NCI-H2171 treated with DMSO at 0.1 percent for 48 hours (cell line): ENCODE results near the gene SUSD1.
"Not testable (repeated sequence)": the region's sequence is repeated elsewhere in the genome, so short reads cannot be mapped to it uniquely, and the experiment has no call there.

Experiments
- DNase-seq: peaks from one replicate; lab custom pipeline; 2025; lab: John Stamatoyannopoulos, UW

Gene SUSD1

DNA sequence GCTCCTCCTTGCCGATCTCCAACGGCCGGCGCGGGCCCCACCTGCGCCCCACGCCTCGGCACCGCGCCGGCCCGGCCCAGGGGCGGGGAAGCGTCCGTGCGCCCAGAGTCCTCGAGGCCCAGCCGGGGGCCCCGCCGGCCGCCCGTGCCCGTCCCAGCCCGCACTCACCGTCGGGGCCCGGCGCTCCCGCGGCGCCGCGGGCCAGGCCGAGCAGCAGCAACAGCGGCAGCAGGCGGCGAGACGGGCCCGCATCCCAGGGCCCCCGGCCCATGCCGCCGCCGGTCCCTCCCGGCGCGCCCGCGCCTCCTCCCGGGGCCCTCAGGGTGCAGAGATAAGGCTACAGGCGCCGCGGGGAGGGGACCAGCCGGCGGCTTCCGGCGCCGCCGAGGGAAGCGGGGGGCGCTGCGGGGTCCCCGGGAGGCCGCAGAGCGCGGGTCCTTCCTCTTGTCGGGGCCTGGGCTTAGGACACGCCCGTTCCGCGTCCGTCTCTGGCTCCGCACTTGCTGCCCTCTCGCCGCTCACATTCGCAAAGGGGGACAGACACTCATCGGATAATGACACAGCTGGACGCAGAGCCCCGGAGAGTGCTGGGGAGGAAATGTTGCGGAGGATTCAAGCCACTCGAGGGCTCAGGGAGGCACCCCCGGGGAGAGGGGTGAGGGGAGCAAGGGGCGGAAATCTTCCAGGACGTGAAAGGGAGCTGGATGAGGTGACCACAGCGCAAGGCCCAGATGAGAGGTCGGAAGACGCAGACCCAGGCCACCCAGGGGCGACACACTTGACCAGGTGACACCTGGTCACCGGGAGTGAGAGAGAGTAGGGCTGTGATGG lies at the start of gene SUSD1:
SUSD1 (minus strand) TSS at position 333 of the 831 bp plus-strand sequence; CDS start at position 271, 62 bp downstream.
- peak; percentile 15 for DNase-seq

DNA sequence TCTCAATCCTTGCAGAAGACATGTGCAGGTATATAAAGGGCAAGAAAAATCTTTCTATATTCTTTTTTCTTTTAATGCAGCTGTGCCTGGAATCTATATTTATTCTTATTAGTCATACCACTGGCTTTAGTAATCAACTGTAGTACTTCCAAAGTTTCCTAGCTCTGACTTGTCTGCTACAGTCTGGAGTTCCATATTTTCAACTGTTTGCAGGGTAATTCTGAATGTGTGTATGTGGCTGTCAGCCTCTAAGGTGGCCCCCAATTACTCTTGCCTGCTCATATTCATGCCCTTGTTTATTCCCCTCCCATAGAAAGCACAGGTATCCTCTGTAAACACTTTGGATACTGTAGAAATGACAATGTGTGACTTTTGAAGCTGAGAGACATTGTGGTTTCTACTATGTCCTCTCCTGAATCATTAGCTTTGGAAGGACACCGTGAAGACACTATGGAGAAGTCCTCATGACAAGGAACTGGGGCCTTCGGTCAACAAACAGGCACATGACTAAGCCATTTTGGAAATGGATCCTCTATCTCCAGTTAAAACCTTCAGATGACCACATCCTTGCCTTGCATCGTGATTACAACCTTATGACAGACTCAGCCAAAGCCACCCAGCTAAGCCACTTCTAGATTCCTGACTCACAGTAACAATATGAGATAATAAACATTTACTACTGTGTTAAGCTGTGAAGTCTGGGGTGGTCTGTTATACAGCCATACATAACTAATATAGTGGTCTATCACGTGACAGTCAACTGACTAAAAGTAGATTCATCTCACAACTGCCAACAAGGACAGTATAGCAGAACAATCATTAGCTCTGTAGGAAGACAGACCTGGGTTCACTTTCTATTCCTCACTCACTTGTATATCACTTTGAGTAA lies 49.5 kb upstream of the SUSD1 start:
- no peak for DNase-seq

DNA sequence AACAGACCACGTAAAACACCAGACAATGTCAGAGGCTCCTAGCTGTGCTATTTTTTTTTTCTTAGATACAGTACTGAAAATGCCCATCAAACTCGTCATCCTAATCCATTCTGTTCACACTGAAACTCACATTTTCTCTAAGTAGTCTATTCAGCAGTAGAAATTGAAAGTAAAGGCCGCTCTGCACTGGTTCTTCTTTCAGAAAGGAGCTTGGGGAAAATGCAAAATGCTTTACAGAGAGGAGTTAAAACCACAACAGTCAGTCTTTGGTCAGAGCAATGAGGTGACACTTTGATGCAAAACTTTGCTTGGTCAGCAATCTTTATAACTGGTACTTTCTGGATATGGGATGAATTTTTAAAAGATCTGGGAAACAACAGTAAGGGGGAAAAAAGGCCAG lies 43.8 kb upstream of the SUSD1 start:
- DNase-seq: no peak

DNA sequence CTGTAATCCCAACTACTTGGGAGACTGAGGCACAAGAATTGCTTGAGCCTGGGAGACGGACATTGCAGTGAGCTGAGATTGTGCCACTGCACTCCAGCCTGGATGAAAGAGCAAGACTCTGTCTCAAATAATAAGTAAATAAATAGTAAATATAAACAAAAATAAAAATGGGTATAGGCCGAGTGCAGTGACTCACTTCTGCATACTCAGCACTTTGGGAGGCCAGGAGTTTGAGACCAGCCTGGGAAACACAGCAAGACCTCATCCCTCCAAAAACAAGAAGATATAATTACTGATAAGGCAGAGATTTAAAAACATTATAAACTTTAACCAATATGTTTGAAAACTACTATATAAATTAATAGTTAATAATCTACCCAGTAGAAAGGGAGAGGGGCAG lies 37.8 kb upstream of the SUSD1 start:
- no peak for DNase-seq

DNA sequence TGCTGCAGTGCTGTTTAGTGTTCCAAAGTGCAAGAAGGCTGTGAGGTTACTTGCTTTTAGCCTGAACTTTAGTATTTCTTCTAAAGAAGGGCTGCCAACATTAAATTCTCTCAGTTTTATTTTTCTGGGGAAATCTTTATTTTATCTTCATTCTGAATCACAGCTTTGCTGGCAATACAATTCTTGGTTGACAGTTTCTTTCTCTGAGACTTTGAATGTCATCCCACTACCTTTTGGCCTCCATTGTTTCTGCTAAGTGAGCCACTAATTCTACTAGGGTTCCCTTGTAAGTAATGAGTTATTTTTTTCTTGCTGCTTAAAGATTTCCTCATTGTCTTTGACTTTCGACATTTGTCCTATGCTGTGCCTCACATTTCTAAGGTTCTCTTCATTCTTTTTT lies 32.4 kb upstream of the SUSD1 start:
- no peak for DNase-seq

DNA sequence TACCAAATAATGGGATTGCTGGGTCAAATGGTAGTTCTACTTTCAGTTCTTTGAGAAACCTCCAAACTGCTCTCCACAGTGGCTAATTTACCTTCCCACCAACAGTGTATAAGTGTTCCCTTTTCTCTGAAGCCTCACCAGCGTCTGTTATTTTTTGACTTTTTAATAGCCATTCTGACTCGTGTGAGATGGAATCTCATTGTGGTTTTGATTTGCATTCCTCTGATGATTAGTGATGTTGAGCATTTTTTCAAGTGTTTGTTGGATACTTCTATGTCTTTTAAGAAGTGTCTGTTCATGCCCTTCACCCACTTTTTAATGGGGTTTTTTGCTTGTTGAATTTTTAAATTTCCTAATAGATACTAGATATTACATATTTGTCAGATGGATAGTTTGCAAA lies 28.4 kb upstream of the SUSD1 start:
- DNase-seq: no peak

DNA sequence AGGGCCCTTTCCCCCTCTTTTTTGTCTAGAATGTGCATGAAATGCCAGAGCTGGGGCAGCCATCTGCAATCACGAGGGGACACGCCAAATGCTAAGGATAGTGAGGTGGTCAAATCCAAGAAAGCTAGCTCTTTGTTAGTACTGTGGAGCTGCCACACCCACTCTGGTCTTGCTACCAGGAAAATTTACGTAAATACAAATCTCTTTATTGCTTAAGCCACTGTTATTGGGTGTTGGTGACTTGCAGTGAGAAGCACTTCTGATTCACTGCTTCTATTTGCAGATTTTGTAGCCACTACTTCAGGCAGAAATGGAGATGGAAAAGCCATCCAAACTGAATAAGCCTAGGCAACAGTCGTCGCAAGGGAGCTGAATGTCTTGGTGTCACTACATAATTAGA lies 25.6 kb upstream of the SUSD1 start:
- DNase-seq: no peak

DNA sequence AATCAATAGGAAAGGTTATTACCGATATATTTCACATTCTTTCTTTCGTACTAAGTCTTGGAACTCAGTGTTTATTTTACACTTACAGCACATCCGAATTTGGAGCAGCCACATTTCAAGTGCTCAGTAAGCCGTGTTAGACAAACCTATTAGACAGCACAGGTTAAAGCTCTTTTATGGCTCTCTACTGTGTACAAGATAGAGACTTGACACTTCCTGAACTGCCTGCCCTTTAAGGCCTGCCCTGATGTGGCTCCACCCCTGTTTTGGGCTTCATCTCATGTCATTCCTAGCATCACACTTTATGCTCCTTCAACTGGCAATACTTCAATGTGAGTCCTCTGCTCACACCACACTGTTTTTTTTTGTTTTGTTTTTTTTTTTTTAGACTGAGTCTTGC lies 23.5 kb upstream of the SUSD1 start:
- DNase-seq: no peak

DNA sequence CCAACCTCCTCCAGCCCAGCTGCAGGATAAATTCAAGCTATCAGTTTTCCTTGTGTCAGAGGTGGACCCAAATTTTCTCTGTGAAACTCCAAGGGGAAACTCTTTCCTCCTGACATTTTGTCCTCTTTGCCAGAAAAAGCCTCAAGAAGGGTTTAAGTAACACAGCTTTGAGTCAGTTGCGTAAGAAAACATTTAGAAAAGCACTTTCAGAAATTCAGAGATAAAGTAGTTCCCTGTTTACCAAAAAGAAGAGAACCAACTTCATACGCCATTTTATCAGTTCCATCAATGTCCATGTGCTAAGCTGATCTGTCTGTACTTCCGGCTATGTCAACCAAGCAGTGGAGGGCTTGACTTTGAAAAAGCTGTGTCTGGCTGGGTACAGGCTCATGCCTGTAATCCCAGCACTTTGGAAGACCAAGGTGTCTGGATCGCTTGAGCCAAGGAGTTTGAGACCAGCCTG lies 19.9 kb upstream of the SUSD1 start:
- no peak for DNase-seq

DNA sequence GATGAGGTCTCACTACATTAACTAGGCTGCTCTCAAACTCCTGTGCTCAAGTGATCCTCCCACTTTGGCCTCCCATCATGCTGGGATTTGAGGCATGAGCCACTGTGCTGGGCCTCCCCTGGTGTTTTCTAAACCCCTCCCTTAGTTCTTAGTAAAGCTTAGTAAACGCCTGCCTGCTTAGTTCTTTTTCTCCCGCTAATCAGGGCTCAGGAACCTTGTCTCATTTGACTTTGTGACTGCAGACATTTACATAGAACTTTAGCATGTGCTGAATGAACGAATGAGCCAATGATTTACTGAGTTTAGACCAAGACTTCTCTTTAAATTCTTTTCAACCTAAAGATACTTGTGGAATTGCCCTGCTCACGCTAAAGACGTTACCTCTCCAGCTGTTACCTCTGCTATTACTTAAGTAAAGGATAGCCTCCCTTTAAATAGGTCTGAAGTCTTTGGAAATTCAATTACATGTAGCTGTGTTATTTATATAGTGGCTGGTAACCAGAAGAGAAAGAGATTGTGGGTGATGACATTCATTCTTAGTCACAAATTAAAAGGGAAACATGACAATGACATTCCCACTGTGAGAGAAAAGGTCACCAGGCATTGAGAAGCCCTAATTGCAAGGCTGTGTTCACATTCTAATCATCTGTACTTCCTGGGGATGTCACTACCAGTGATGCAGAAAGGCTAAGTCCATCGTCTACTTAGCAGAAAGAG lies 18.6 kb upstream of the SUSD1 start:
- no peak for DNase-seq

DNA sequence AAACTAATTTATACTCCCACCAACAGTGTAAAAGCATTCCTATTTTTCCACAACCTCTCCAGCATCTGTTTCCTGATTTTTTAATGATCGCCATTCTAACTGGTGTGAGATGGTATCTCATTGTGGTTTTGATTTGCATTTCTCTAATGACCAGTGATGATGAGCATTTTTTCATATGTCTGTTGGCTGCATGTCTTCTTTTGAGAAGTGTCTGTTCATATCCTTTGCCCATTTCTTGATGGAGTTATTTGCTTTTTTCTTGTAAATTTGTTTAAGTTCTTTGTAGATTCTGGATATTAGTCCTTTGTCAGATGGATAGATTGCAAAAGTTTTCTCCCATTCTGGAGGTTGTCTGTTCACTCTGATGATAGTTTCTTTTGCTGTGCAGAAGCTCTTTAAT lies 15.2 kb upstream of the SUSD1 start:
- not testable (repeated sequence) for DNase-seq

DNA sequence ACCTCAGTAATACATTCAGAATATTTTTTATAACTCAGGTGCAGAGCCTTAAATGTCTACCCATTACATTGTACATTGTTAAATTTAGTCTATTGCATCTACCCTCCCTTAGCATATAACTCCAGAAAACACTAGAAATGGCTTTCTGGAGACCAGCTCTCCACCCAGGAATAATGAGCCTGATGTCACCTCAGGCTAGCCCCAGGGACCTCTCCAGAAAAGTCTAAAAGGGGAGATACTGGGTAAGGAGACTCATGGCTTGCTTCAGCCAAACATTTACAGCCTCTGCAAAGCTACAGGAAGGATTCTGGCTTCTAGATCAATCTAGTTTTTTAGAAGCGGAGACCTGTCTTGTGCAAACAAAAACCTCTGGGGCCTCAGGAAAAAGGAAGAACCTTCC lies 13.8 kb upstream of the SUSD1 start:
- DNase-seq: no peak

DNA sequence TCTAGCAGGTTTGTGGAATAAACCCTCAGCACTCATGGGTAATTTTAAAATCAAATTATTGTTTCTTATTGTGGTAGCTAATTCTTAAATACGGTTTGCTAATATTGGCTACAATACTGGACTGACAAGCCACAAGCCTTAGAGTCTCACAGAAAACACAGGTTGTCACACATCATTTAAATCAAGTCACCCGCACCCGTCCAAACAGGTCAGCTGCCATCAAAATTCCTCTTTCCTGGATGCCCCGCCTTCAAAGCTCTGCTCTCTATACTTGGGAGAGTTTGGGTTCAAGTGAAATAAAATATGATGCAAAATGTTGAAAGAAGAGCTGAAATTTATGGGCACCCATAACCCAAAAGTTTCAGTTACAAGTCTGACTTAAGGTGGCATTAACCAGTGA lies 12.3 kb upstream of the SUSD1 start:
- no peak for DNase-seq

DNA sequence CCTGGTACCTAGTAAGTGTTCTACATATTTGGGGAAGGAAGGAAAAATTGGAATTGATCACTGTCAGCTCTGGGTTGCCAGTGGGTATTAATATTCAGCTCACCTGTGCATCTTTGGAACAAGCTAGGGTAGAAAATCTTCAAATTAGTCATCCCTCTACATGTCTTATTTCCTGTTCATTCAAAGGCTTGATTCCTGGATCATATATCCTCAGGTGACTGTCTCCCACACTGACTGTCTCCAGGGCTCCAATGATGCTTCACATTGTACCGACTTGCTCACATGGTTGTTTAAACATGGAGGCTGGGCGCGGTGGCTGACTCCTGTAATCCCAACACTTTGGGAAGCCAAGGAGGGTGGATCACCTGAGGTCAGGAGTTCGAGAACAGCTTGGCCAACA lies 11.6 kb upstream of the SUSD1 start:
- DNase-seq: no peak

DNA sequence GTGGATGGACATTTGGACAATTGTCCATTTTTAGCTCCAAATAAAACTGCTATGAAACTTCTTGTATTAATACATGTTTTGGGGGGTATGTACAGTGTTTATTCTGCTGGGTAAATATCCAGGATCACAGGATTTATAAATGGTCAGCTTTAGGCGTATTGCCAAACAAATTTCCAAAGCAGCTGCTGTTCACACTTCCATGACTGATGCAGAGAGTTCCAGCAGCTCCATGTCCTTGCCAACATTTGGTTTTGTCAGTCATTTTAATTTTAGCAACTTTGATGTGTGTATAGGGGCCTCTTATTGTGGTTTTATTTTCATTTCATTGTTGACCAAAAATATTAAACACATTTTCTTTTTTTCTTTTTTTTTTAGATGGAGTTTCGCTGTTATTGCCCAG lies 9.8 kb upstream of the SUSD1 start:
- no peak for DNase-seq

DNA sequence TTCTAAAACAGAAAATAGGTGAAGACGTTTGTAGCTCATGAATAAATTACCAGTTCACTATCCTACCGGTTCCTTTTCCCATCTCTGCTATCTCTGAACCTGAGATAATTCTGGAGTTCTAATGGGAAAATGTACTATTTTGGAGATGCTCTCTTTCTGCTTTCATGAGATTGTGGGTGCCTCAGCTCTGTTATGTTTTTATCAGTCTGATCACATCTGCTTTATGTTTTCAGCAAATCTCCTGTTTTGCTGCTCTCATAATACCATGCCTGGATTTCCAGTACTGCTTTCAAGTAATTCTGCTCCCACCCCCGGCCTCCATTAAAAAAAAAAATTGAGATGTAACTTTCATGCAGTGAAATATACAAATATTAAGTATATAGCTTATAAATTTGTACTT lies 9.1 kb upstream of the SUSD1 start:
- DNase-seq: no peak

DNA sequence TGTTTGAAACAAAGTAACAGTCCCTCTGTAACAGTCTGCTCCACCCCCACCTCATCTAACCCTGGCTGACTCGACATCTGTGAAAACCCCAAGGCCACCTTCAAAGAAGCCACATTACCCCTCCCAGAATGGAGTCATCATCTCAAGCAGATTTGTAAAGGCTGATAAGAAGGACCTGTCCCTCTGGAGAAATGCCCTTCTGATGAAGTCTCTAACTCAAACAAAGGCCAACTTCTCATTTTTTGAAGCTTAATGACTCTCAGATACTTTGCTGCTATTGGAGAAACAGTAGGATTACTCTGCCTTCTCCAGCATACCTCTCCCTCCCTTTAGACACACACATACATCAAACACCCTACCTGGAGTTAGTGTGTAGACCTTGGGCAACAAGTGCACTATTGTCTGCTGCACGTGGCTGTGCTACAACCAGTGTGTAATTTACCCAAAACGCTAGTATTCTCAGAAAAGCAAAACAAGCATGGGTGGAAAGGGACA lies 5.3 kb upstream of the SUSD1 start:
- DNase-seq: no peak

DNA sequence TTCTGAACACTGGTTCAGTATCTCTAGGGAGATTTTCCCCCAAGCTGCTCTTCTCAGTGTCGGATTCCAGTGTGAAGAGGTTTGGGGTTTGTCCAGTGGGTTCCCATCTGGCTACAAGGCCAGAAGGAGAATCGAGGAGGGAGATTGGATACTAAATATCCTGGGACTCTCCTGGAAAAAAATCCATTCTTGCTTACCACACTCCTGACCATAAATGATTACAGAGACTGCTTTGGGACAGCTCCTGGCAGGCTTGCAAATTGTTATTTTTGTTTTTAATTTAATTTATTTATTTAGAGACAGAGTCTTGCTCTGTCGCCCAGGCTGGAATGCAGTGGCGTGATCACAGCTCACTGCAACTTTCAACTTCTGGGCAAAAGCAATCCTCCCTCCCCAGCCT lies 4.7 kb upstream of the SUSD1 start:
- DNase-seq: peak; percentile 43

DNA sequence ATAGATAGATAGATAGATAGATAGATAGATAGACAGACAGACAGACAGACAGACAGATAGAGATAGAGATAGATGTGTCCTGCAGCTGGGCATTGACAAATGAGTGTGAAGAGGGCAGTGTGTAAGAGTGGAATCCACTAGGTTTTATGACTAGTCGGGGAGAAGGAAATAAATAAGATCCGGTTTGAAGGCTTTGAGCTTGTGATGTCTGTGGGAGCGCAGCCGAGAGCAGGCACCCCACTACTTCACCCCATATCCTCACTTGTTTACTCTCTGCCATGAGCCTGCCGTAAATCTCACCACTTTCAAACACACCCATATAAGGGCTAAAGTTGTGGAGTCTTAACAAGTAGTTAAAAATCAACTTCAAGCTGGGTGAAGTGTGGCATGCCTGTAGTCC lies 1.4 kb upstream of the SUSD1 start:
- no peak for DNase-seq

DNA sequence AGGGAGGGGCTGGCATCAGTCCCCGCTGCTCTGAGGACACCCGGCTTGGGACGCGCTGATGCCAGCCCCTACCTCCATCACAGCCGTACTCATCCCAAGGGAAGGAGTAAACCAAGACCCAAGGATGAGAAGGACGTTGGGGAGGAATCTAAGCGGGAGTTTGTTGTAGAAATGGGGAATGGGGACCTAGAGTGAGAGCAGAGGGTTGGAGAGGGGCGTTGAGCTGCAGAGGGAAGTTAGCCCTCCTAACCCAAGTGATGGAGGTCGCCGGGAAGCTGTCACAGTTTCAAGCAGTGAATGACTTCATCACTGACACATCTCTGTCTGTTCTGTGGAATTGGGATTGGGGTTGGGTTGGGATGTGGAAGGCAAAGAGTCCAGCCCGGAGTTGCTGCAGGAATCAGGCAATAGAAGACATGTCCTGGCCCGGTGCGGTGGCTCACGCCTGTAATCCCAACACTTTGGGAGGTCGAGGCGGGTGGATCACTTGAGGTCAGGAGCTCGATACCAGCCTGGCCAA lies 759 bp upstream of the SUSD1 start:
- no peak for DNase-seq

DNA sequence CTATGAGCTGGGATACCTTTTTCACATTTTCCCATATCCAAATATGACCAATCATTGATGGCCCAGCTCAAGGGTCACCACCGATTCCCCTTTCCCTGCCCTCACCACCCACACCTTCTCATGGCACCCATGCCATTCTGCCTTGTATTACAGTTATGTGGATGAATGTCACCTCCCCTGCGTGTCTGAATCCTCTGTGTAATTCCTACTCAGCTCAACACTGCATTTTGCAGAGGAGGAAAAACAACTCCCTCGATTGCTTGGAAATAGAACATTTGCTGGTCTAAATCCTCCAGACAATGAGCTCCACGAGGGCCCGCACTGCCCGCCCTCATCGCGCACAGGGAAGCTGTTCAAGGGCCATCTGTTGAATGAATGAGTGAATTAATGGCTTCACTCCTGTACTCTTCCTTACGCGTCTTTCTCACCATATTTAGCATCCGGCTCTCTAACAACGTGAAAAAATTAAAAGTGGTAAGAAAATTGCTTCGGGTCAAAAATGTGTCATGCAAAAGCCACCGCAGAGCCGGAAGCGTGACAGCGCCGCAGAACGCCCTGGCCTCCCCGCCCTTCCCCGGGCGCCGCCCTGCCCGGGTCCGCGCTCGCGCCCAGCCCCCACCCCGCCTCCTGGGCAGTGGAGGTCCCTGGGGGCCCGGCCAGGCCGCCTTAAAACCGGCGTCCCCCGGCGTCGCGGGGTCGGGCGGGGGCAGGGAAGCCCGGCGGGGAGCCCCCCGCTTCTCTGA lies 704 bp downstream of the SUSD1 start:
- peak; percentile 71 for DNase-seq
